Sigmoid colon (tissue), 7 donors: Measurements from ENCODE around the gene UTP14C. TPM values are rescaled to one million over a fixed set of nuclear protein-coding genes. Genes with fewer than 3 reads are reported as not detected.

ENCODE experiments used
- DNase-seq: peaks from one replicate; pipeline ENCODE4 v3.0.0-alpha.2; 2019
- H3K27ac ChIP-seq, 4 donors: fragments of 200-600 bp; sonication (generic); one replicate each; pipeline ENCODE4 v1.5.1; 2016 to 2019; ENCODE audit warnings: mild to moderate bottlenecking in 1 of 4
- H3K27me3 ChIP-seq, 3 donors: fragments of 200-600 bp; sonication (generic); one replicate each; pipeline ENCODE4 v1.5.1; 2019; ENCODE audit warnings: mild to moderate bottlenecking in 1 of 3
- H3K36me3 ChIP-seq, 4 donors: fragments of 200-600 bp; sonication (generic); one replicate each; pipeline ENCODE4 v1.5.1; 2016 to 2019
- H3K4me1 ChIP-seq, 4 donors: fragments of 200-600 bp; sonication (generic); one replicate each; pipeline ENCODE4 v1.5.1; 2017 to 2019
- H3K4me3 ChIP-seq, 4 donors: fragments of 200-600 bp; sonication (generic); one replicate each; pipeline ENCODE4 v1.5.1; 2017 to 2019; ENCODE audit warnings: mild to moderate bottlenecking in 2 of 4, moderate library complexity in 1 of 4
- H3K9me3 ChIP-seq, 4 donors: fragments of 200-600 bp in 3 of 4; sonication (generic) in 3 of 4; one replicate each; pipeline versions ENCODE4 v1.5.1 to v1.6.1; 2013 to 2019
- EP300 ChIP-seq, 4 donors: sonication (generic); formaldehyde crosslinking; IDR thresholded peaks; one replicate each; pipeline ENCODE4 v1.6.1; 2017; ENCODE audit warnings: antibody characterized with exemption in 4 of 4
- POLR2A ChIP-seq, 2 donors: fragments of 450-650 bp; IDR thresholded peaks; one replicate each; pipeline ENCODE4 v1.6.1; 2016; ENCODE audit warnings: antibody characterized with exemption in 2 of 2, mild to moderate bottlenecking in 2 of 2, moderate library complexity in 2 of 2
- POLR2AphosphoS5 ChIP-seq, 4 donors: sonication (generic); formaldehyde crosslinking; IDR thresholded peaks; one replicate each; pipeline ENCODE4 v1.6.1; 2017; ENCODE audit warnings: antibody characterized with exemption in 4 of 4
- WGBS, 2 donors: extraction: QIAGEN DNeasy Blood & Tissue Kit; methylation state at CpG; one replicate each; pipeline ENCODE4 v1.1.7; 2013; 5-methylcytosine and 5-hydroxymethylcytosine counted together
- intact Hi-C: fragments of 100-400 bp; cut with DNase I; formaldehyde crosslinking; loops from one replicate; pipeline ENCODE4 v1.15.1; 2023
- polyA plus RNA-seq, 3 donors: library from polyadenylated mRNA; stranded (reverse); fragments of 200-250 nt; gene quantifications; one replicate each; pipeline ENCODE4 v1.2.3, GENCODE V29; 2013
- total RNA-seq, 4 donors: library from RNA; depleted of rRNA; stranded (reverse); fragments of >200 nt; gene quantifications; one replicate each; pipeline ENCODE4 v1.1.0, GENCODE V29; 2016
- TF ChIP-seq, protein P1 (sequence below), 4 experiments: fragments of 450-650 bp in 3 of 4; fragments of 200-600 bp in 1 of 4; IDR thresholded peaks; one replicate each; pipeline ENCODE4 v1.5.1; 2016 to 2019; ENCODE audit warnings: antibody characterized with exemption in 4 of 4, mild to moderate bottlenecking in 3 of 4, moderate library complexity in 2 of 4
- donor health status: healthy with polysubstance abuse.
- donor health status: Bipolar disorder and iron deficiency.
- donor health status: healthy.

The UTP14C gene
- total and polyA plus RNA-seq, 7 donors = 1.8 to 18.2 (median 15.0) TPM

DNA sequence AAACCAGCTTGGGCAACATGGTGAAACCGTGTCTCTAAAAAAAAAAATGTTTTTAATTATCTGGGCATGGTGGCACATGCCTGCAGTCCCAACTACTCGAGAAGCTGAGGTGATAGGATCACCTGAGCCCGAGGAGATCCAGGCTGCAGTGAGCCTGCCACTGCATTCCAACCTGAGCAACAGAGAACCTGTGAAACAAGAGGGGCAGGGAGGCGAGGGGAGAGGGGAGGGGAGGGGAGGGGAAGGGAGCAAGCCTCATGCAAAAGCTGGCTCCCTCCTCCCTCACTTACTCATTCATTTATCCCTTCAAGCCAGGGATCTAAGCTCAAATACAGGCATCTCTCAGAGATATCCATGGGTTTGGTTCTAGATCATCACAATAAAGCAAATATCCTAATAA is 22.1 kb upstream of the UTP14C start:
- intact Hi-C loops = no loop called here
- no peaks in the 10 kb centered on the region for H3K36me3 ChIP-seq
- DNase-seq = no peak

DNA sequence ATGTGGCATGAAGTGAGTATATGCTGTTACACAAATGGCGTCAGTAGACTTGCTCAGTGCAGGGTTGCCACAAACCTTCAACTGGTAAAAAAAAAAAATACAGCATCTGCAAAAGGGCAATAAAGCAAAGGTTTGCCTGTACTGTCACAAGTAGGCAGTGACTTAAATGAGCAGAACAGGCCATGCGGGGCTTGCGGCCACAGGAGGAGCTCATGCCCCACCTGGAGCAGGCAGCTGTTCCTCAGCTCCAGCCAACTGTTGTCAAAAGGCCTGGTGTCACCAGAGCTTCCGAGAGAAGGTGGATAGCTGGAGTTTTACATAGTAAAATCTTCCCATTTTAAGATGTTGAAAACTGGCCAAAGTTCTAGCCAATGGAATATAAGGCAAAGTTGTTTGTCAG is 20.9 kb upstream of the UTP14C start:
- no peak for DNase-seq
- no peak overlapping the region for H3K4me3 ChIP-seq
- no peak overlapping the region for H3K27ac ChIP-seq
- no peaks in the 10 kb centered on the region for H3K9me3 ChIP-seq
- H3K36me3 ChIP-seq = no peaks in the 10 kb centered on the region
- peaks cover 0 to 24% (median 18%) of the 10 kb centered on the region in 4 donors for H3K4me1 ChIP-seq
- intact Hi-C loops = no loop called here
- WGBS, 2 donors = 31 to 76% methylated on average over 4 of the region's 4 CpGs
- H3K27me3 ChIP-seq = no peaks in the 10 kb centered on the region
- TF ChIP-seq EP300 (IDR thresholded peaks at IDR 0.05) = no peak
- TF ChIP-seq POLR2A (IDR thresholded peaks at IDR 0.05) = no peak
- TF ChIP-seq POLR2AphosphoS5 (IDR thresholded peaks at IDR 0.05) = no peak
- TF ChIP-seq, protein P1, sequence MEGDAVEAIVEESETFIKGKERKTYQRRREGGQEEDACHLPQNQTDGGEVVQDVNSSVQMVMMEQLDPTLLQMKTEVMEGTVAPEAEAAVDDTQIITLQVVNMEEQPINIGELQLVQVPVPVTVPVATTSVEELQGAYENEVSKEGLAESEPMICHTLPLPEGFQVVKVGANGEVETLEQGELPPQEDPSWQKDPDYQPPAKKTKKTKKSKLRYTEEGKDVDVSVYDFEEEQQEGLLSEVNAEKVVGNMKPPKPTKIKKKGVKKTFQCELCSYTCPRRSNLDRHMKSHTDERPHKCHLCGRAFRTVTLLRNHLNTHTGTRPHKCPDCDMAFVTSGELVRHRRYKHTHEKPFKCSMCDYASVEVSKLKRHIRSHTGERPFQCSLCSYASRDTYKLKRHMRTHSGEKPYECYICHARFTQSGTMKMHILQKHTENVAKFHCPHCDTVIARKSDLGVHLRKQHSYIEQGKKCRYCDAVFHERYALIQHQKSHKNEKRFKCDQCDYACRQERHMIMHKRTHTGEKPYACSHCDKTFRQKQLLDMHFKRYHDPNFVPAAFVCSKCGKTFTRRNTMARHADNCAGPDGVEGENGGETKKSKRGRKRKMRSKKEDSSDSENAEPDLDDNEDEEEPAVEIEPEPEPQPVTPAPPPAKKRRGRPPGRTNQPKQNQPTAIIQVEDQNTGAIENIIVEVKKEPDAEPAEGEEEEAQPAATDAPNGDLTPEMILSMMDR (IDR thresholded peaks at IDR 0.05) = no peak

More for the DNA sequence above, 22.1 kb upstream of the UTP14C start:
- H3K9me3 ChIP-seq = no peaks in the 10 kb centered on the region
- H3K4me1 ChIP-seq = peaks cover 0 to 25% (median 18%) of the 10 kb centered on the region in 4 donors
- TF ChIP-seq EP300 (IDR thresholded peaks at IDR 0.05) (no peak), POLR2AphosphoS5 (IDR thresholded peaks at IDR 0.05) (no peak), POLR2A (IDR thresholded peaks at IDR 0.05) (no peak)
- TF ChIP-seq, protein P1 (IDR thresholded peaks at IDR 0.05) = no peak
- no peaks in the 10 kb centered on the region for H3K27me3 ChIP-seq
- H3K4me3 ChIP-seq = no peak overlapping the region
- H3K27ac ChIP-seq = no peak overlapping the region
- WGBS, 2 donors = 76 to 77% methylated on average over 4 of the region's 4 CpGs

DNA sequence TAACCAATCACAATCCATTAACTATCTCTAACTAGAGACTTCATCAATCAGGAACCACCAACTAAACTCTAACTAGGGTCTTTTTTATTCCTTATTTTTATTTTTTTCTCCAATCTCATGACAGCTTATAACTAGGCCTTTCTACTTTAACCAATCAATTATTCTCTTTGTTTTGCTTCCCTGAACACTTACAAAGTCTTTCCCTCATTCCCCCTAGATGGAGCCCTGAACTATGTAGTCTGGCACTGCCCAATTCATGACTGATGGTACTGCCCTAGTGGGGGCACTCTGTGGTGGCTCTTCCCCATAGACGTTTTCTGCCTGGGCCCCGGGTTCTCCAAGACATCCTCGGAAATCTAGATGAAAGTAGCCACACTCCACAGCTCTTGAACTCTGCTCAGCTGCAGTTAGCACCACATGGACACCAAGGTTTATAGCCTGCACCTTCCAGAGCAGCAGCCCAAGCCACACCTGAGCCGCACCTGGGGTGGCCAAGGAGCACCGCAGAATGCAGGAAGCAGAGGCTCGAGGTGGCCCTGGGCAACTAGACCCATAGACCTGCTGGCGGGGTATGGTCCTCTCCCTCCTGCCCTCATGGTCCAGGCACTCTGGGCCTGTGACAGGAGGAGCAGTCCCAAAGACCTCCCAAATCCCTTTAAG is 19.9 kb upstream of the UTP14C start:
- TF ChIP-seq, protein P1 (IDR thresholded peaks at IDR 0.05) = no peak
- TF ChIP-seq EP300 (IDR thresholded peaks at IDR 0.05) (no peak), POLR2AphosphoS5 (IDR thresholded peaks at IDR 0.05) (no peak), POLR2A (IDR thresholded peaks at IDR 0.05) (no peak)
- WGBS, 2 donors = 38 to 76% methylated on average over 7 of the region's 7 CpGs
- no peak for DNase-seq
- no peak overlapping the region for H3K4me3 ChIP-seq
- H3K36me3 ChIP-seq = no peaks in the 10 kb centered on the region
- H3K27me3 ChIP-seq = no peaks in the 10 kb centered on the region
- no peak overlapping the region for H3K27ac ChIP-seq
- H3K9me3 ChIP-seq = no peaks in the 10 kb centered on the region
- H3K4me1 ChIP-seq = peaks cover 0 to 15% (median 8%) of the 10 kb centered on the region in 4 donors
- intact Hi-C loops = no loop called here

DNA sequence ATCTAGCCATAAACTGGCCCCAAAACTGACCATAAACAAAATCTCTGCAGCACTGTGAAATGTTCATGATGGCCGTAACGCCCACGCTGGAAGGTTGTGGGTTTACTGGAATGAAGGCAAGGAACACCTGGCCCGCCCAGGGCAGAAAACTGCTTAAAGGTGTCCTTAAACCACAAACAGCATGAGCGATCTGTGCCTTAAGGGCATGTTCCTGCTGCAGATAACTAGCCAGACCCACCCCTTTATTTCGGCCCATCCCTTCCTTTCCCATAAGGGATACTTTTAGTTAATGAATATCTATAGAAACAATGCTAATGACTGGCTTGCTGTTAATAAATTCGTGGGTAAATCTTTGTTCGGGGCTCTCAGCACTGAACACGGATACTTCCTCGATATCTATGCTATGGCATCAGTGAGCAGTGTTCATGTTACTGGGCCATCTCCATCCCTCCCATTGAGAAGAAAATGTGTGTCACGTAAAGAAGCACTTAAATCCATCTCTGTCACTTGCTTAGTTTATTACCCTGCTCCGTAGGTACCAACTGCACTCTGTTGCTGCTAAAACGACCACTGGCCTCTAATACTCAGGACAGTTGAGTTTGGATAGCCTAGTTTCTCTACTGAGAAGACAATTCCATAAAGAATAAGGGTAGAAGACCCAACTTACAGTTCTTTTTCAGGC is 18.5 kb upstream of the UTP14C start:
- no peaks in the 10 kb centered on the region for H3K36me3 ChIP-seq
- peaks cover 0 to 13% (median 8%) of the 10 kb centered on the region in 4 donors for H3K4me1 ChIP-seq
- no peak overlapping the region for H3K4me3 ChIP-seq
- H3K27ac ChIP-seq = no peak overlapping the region
- no peak for DNase-seq
- H3K9me3 ChIP-seq = no peaks in the 10 kb centered on the region
- no peak for TF ChIP-seq EP300 (IDR thresholded peaks at IDR 0.05)
- TF ChIP-seq, protein P1 (IDR thresholded peaks at IDR 0.05) = no peak
- no peak for TF ChIP-seq POLR2A (IDR thresholded peaks at IDR 0.05)
- no peak for TF ChIP-seq POLR2AphosphoS5 (IDR thresholded peaks at IDR 0.05)
- no peaks in the 10 kb centered on the region for H3K27me3 ChIP-seq
- WGBS, 2 donors = 82 to 91% methylated on average over 13 of the region's 13 CpGs
- intact Hi-C loops = no loop called here
